Renal cortical epithelial cell (primary cell): ENCODE data around the gene TCF12. TPM values are rescaled to one million over a fixed set of nuclear protein-coding genes. Genes with fewer than 3 reads are reported as not detected.

Experiments
- DNase-seq: peaks from one replicate; pipeline ENCODE4 v3.0.0-alpha.2; 2011; ENCODE audit warnings: low read depth
- total RNA-seq: library from RNA; depleted of rRNA; stranded (reverse); fragments of >200 nt; gene quantifications from 2 replicates; pipeline ENCODE4 v1.2.3, GENCODE V29; 2014

TCF12 gene
- total RNA-seq, 1 donor from 2014 or later = 87.6 TPM

DNA sequence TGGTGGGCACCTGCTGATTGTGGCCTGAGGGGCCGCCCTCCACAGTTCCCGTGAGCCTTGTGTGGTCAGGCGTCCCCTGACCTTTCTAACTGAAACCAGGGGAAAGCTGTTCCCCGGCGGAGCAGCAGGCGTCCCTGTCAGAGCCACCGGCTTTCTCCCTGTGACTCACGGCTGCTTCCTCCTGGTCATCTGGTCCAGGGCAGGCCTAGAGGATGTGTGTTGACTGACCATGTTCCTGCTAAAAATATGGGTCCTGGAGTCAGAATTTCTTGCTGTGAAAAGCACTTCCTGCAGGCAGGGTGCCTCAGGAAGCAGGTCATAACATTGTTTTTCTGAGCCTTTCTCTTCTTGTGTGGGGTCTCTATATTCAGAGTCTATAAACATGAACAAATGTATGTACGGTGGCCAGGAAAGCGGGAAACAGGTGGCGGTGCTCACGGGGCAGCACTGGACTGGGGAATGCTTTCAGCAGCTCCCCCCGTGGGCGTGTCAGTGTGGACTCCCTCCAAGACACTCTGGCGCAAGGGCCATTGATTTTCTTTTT lies 419.5 kb downstream of the TCF12 start:
- no peak for DNase-seq

DNA sequence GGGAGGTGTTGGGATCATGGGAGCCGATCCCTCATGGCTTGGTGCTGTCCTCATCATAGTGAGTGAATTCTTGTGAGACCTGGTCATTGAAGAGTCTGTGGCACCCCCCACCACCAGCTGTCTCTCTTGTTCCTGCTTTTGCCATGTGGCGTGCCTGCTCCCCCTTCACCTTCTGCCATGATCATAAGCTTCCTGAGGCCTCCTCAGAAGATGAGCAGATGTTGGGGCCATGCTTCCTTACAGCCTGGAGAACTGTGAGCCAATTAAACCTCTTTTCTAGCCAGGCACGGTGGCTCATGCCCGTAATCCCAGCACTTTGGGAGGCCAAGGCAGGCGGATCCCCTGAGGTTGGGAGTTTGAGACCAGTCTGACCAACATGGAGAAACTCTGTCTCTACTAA lies 420.9 kb downstream of the TCF12 start:
- no peak for DNase-seq

Other genes with a start within 250 kb of the TCF12 start
- gene ZNF280D, start 185.1 kb upstream of the TCF12 start, total RNA-seq = 14.9 and 39.5 TPM in 2 replicates